Right renal cortex interstitium (tissue), 3 donors: ENCODE data around the gene HPD. TPM values are rescaled to one million over a fixed set of nuclear protein-coding genes. Genes with fewer than 3 reads are reported as not detected.

Source experiments
- polyA plus RNA-seq, 3 donors: library from polyadenylated mRNA; unstranded; fragments of 120-200 nt; gene quantifications; one replicate each; pipeline ENCODE4 v1.2.1, GENCODE V29; 2013; ENCODE audit not compliant: insufficient read length in 3 of 3

The HPD gene
- polyA plus RNA-seq, 3 donors, result 1.5 to 4.7 (median 3.9) TPM

Other genes with a start within 250 kb of the HPD start
- 10 to 100 TPM; 11.0 to 14.7 (median 11.1) TPM for gene ORAI1, start 232.3 kb downstream of the HPD start, polyA plus RNA-seq
- gene MORN3, start 189.2 kb downstream of the HPD start, polyA plus RNA-seq, result 1 to 10 TPM; 1.7 to 2.3 (median 1.8) TPM
- gene TMEM120B, start 146.1 kb downstream of the HPD start, polyA plus RNA-seq, result 1 to 10 TPM; 6.6 to 8.4 (median 8.1) TPM
- gene RHOF, start 65.2 kb downstream of the HPD start, polyA plus RNA-seq, result 1 to 10 TPM; 8.9 to 9.6 (median 9.1) TPM
- gene SETD1B, start 54.9 kb downstream of the HPD start, polyA plus RNA-seq, result 10 to 100 TPM; 10.5 to 12.1 (median 12.0) TPM
- 10 to 100 TPM; 51.3 to 57.1 (median 57.1) TPM for gene PSMD9, start 29.9 kb upstream of the HPD start, polyA plus RNA-seq
- 10 to 100 TPM in 2 of 3 donors, 1 to 10 TPM in 1; 9.2 to 11.7 (median 10.8) TPM for gene CFAP251, start 59.7 kb upstream of the HPD start, polyA plus RNA-seq
- 10 to 100 TPM; 34.7 to 36.0 (median 35.7) TPM for gene BCL7A, start 163.0 kb upstream of the HPD start, polyA plus RNA-seq
- 10 to 100 TPM; 25.2 to 27.9 (median 25.5) TPM for gene MLXIP, start 219.9 kb upstream of the HPD start, polyA plus RNA-seq